Urothelium cell line (cell line): ENCODE results near the gene FHOD1.

Experiments used
- DNase-seq: peaks from one replicate; pipeline ENCODE4 v3.0.0; 2011; ENCODE audit warnings: low spot score, mixed read lengths
- FAIRE-seq: peaks from 2 replicates; lab custom pipeline; 2011; peaks lifted over from hg19 to GRCh38; lab: Jason Lieb, UNC

The FHOD1 gene

DNA sequence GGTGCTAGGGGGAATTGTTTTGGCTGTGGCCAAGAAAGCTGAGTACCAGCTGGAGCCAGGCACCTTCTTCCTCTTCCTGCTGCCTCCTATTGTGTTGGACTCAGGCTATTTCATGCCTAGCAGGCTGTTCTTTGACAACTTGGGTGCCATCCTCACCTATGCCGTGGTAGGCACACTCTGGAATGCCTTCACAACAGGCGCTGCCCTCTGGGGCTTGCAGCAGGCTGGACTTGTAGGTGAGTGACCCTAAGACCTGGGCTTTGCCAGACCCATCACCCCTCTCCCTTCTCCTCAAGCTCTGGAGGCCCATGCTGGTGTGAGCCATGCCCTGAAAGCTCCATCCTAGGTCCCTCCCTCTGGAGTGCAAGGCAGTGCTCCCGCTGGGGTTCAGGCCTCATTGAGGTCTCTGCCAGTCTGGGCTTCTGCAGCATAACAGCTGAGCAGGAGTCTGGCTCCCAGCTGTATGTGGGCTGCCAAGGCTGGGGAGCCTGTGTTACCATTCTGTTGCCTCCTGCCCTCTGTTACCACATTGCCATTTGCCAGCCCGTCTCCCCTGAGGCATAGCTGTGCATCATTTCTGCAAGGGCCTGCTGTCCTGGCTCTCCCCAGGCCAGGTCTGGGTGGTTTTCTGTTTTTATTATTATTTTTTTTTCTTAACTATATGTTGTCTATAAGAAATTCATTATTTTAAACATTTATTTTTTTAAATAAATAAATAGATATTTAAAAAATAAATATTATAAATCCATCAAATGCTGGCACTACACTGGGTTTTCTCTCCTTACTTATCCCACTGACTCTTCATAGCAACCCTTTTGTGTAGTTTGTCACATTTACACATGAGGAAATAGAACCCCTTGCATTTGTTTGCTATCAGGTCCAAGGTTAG lies 5.6 kb upstream of the FHOD1 start:
- DNase-seq: no peak
- no peak for FAIRE-seq

DNA sequence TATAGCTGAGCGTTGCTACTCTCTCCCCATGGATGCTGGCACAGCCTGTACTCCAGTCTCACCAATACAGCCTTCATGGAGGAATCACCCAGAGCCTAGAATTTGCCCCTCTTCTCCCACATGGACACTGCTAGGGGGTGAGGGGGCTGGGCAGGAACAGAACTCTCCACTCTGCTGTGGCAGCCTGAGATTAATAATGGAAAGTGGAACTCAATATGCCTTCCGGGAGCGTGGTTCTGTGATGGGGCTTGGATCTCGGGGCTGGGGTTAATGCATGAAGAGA lies 2.7 kb upstream of the FHOD1 start:
- no peak for FAIRE-seq
- no peak for DNase-seq

GRCh38 chr16:67249178-67250044 lies 2.1 kb upstream of the FHOD1 start:
- DNase-seq (no peak), FAIRE-seq (no peak)

DNA sequence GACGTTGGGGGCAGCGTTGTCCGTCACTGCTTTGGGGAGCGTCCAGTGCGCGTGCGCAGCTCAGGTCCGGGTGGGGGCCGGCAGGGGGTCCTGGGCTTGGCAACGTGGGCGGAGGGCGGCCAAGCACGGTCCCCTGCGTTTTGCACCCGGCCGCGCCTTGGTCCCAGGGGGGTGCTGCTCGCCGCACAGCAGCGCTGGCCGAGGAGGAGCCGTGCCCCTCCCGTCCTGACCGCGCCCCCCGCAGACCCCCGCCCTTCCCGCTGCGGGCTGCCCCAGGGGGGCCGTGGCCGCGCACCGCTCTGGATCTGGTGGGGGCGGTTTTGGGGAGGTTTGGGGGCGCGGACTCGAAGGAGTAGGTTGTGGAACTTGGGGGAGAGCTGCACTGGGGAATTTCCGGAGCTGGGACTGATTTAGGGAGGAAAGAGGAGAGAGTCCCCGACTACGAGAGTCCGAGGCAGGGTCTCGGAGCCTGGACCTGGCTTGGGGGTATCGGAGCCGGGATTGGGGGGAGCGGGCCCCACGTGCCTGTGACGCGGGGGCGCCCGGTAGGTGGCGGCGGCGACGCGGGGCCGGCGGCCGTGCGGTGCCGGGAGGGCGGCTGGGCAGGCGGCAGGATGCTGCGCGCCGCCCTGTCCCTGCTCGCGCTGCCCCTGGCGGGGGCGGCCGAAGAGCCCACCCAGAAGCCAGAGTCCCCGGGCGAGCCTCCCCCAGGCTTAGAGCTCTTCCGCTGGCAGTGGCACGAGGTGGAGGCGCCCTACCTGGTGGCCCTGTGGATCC lies 1.3 kb upstream of the FHOD1 start, which contains the start of gene SLC9A5:
Gene SLC9A5, plus strand, starts transcription at position 579 of the 777 bp plus-strand sequence. Its CDS starts 36 bp downstream, at position 615.
- DNase-seq (peak; percentile 51), FAIRE-seq (no peak)

DNA sequence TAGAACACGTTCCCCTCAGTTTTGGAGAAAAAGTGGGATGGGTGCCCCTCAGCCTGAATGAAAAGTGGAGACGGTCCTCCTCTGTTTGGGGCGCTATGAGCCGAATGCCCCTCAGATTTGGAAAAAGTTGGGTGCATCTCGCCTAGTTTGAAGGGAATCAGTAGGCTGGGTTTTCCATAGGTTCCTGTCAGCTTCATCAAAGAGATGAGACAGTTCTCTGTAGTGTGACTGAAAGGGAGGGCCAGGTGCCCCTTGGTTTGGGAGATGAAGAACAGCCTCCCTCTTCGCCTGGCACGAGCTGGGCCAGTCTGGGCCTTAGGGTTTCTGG lies 756 bp upstream of the FHOD1 start:
- FAIRE-seq: no peak
- DNase-seq: no peak

DNA sequence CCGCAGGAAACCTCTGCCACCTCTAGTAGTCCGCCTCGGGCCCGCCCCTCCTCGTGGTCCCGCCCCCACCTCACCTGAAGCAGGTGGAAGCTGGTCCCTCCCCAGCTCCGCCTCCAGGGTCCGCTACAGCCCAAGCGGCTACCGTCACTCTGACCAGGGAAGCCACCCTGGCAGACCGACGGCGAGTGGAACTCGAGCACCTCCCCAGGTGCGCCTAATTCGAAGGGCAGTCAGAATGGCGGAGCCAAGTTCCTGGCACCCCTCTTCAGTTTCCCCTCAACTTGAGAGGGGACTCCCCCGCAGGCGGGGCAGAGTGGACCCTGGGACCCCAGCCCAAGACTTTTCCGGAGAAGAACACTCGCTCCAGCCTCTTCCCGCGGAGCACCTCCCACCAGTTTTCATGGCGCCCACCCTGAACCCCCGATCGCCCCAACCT lies 507 bp downstream of the FHOD1 start:
- no peak for FAIRE-seq

DNA sequence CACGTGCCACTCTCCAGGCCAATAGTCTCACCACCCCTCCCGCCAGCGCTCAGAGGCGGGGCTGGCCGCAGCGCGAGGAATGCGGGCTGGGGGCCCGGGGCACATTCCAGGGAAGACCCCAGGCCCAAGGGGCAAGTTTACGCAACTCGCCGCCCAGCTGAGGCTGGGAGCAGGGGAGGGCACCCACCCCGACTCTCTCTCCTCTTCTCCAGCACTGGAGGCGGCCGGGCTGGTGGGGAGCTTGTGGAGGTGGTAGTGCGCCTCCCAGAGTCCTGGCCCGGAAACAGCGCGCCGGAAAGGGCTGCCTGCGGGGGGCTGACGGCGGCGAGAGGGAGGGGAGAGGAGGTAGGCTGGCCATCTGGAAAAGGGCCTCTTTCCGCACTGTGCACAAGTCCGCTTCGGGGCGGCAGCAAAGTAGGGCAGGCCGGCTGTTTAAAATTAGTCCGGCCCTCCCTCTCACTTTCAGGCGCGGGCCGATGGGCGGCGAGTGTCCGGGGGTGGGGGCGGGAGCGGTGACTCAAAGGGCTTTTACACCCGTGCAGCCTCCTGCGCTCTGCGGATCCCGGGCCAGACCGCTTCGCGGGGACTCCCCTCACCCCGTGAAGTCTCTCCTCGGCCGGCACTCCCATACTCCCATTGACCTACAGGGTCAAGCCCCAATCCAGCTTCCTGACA lies 1.1 kb downstream of the FHOD1 start:
- no peak for FAIRE-seq

More for the DNA sequence above, 507 bp downstream of the FHOD1 start:
- peak; percentile 44 for DNase-seq

DNA sequence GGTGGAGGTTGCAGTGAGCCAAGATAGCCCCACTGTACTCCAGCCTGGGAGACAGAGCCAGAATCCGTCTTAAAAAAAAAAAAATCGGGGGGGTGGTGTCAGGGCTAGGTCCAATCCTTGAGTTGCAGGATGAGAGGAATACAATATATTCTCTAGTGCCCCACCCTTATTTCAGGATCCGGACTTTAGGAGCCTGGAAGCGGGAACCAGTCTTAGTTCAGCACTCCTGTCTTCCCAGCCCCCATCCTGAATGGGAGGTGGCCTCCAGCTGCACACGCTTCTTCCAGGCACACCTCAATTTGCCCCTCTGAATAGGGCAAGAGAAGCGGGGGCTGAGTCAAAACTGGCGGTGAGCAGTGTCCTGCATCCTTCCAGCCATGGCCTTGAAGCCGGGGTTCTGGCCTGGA lies 1.6 kb downstream of the FHOD1 start:
- DNase-seq (no peak), FAIRE-seq (no peak)

More for the DNA sequence above, 1.1 kb downstream of the FHOD1 start:
- peak; percentile 73 for DNase-seq

DNA sequence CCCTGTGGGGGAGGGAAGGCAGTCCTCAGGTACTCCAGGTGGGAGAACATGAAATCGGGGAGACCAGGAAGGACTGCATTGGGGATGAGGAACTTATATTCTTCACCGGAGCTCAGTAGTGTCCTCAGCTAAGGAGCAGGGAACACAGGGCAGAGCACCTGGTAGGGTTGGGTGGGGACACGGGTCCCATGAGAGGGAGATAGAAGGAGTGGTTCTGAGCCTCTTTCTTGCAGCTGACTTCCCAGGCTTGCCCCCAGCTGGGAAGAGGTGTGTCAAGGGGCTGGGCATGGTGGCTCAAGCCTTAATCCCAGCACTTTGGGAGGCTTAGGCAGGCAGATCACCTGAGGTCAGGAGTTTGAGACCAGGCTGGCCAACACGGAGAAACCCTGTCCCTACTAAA lies 2.1 kb downstream of the FHOD1 start:
- DNase-seq (no peak), FAIRE-seq (no peak)

DNA sequence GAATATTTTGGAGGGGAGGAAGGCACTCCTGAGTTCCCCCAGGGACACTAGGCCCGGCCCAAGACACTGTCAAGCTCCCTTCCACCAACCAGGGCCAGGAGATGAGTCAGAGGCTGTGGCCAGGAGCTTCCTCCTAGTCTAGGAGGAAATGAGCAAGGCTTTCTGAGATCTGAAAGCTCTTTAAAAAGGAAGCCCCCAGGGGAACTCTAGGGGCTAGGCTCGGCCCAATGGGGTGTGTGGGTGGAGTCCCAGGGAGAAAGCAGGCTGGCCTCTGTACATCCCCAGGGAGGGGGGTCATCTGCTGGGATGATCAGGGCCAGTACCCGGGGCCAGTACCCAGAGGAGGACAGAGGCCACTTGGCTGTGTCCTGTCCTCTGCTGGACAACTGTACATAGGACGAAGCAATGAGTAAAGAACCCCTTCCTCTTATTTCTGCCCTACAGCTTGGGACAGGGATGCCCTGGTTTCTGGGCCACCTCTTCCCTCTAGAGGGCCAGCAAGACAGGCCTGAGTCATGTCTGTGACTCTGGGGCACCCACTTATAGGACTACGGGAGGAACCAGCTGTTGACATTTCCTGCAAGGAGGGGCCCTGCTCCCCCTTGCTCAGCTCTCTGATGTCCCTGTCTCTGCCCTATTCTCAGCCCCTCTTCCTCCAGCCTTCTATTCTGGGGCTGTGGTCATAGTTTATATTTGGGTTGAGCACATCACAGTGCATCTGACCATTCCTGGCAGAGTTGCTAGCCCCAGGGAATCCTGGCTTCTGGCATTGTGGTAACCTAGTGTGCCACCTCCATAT lies 2.7 kb downstream of the FHOD1 start:
- DNase-seq (peak; percentile 64), FAIRE-seq (no peak)

DNA sequence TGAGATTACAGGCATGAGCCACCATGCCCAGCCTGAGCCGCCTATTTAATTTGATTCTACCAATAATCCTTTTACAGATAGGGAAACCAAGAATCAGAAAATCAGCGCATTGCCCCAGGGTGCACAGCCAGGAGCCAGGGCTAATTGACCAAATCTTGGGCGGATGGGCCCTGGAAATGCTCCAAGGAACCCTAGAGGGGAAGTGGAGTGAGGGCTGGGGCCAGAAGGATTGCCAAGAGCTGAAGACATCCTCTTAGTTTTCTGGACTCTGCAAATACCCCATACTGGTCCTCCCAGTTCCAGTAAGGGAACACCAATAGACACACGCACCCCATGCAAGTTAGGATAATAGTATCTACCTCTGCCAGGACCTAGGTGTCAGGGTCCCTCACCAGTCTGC lies 3.8 kb downstream of the FHOD1 start:
- FAIRE-seq: no peak
- no peak for DNase-seq

DNA sequence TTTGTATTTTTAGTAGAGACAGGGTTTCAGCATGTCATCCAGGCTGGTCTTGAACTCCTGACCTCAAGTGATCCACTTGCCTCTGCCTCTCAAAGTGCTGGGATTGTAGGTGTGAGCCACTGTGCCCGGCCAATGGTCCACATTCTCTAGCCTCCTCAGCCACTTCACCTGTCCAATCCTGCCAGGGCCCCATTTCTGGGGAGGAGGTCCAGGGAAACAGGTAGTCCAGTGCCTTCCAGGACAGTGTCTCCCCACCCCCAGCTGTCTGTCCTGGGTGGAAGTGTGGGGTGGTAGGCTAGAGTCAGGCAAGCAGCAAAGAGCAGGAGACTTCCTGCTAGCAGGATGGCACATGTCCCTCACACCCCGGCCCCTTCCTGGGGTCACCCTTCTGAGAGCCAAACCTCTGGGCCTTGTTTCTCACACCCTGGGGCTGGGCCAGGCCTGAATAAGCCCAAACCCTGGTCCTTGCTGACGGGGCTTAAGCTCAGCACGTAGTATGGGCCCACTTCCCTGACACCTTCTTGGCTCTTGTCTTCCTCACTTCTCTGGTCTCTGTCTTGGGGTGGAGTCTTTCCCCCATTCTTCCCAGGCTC lies 5.0 kb downstream of the FHOD1 start:
- DNase-seq (no peak), FAIRE-seq (no peak)

GRCh38 chr16:67241008-67241900 lies 6.0 kb downstream of the FHOD1 start:
- DNase-seq (peak; percentile 72), FAIRE-seq (no peak)

DNA sequence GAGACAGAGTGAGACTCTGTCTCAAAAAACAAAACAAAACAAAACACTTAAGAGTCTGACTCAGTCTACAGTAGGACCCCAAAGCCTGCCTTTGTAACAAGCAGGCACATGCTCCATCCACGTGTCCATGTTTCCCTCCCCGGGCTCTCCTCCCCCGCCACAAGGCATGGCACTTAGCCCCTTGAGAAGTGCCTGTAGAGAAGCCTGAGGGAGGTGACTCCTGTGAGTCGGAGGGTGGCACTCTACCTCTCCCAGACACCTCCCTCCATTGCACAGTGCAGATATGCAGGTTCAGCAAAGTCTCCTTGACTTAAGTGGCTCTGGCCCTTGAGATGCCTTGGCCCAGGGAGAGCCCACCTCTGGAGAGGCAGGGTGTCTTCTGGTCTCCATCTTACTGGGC lies 6.8 kb downstream of the FHOD1 start:
- no peak for FAIRE-seq

GRCh38 chr16:67238806-67239470 lies 8.3 kb downstream of the FHOD1 start:
- FAIRE-seq (no peak), DNase-seq (no peak)

More for the DNA sequence above, 6.8 kb downstream of the FHOD1 start:
- no peak for DNase-seq

DNA sequence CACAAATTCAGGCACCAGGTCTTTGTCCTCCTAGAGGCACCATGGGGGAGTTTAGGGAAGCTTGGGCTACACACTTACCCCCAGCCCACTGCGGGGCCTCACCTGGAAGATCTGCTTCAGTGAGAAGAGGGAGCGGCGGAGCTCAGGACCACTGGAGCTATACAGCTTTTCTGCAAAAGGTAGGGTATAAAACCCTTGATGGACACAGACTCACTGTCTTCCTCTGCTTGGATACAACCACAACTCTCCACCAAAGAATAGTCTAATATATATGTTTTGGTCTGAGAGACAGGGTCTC lies 9.1 kb downstream of the FHOD1 start:
- FAIRE-seq: no peak
- DNase-seq: no peak

- FAIRE-seq: no peak
- DNase-seq: no peak
These were observed 9.6 kb downstream of the FHOD1 start for GRCh38 chr16:67237396-67238277.
